Mucosa of descending colon (tissue), 3 donors: ENCODE data around the gene TMCO6. TPM values are rescaled to one million over a fixed set of nuclear protein-coding genes. Genes with fewer than 3 reads are reported as not detected.
"Not testable (repeated sequence)": the region's sequence is repeated elsewhere in the genome, so short reads cannot be mapped to it uniquely, and the experiment has no call there.

Source experiments
- ATAC-seq: fragments of 200-7000 bp; cut with Tn5 transposase; one replicate; pipeline ENCODE4 v1.9.1; 2020; ENCODE audit warnings: mild to moderate bottlenecking, moderate library complexity
- DNase-seq, 3 donors: peaks; one replicate each; pipeline ENCODE4 v3.0.0-alpha.2; 2020
- H3K36me3 ChIP-seq: fragments of 200-600 bp; one replicate; pipeline ENCODE4 v1.8.0; 2021; ENCODE audit warnings: low read depth, mild to moderate bottlenecking
- H3K4me1 ChIP-seq: fragments of 200-600 bp; one replicate; pipeline ENCODE4 v1.8.0; 2021; ENCODE audit warnings: low read depth, mild to moderate bottlenecking
- H3K4me3 ChIP-seq: fragments of 200-600 bp; one replicate; pipeline ENCODE4 v1.8.0; 2021; ENCODE audit warnings: mild to moderate bottlenecking
- H3K9me3 ChIP-seq: fragments of 200-600 bp; one replicate; pipeline ENCODE4 v1.8.0; 2021; ENCODE audit warnings: mild to moderate bottlenecking
- intact Hi-C, 2 donors: fragments of 100-400 bp; cut with DNase I in 1 of 2; cut with micrococcal nuclease in 1 of 2; formaldehyde crosslinking; loops; one replicate each; pipeline versions ENCODE4 v1.11.0 to v1.11.1; 2022; cut with DNase I, micrococcal nuclease
- total RNA-seq, 3 donors: library from RNA; stranded (reverse); fragmentation: NEBNext Ultra II Directional in 2 of 3; extraction: Animal tissue kit (Norgen Biotek cat#: 25700) in 2 of 3; gene quantifications; one replicate each; pipeline versions ENCODE4 v1.2.1 to v1.2.4, GENCODE V29; 2021 to 2023
- TF ChIP-seq, protein P1 (sequence below): fragments of 200-600 bp; IDR thresholded peaks from one replicate; pipeline ENCODE4 v1.8.0; 2022; ENCODE audit warnings: antibody characterized with exemption, mild to moderate bottlenecking
- donor health status: DM: no; HTN: no; CAD: no; lungs with moderate emphysema.
- donor health status: DM: no; HTN: no; CAD: no.
- donor health status: DM: no; HTN: yes; CAD: no.

The TMCO6 gene
- total RNA-seq, 3 donors from 2014 or later: 13.6 to 21.7 (median 16.8) TPM

DNA sequence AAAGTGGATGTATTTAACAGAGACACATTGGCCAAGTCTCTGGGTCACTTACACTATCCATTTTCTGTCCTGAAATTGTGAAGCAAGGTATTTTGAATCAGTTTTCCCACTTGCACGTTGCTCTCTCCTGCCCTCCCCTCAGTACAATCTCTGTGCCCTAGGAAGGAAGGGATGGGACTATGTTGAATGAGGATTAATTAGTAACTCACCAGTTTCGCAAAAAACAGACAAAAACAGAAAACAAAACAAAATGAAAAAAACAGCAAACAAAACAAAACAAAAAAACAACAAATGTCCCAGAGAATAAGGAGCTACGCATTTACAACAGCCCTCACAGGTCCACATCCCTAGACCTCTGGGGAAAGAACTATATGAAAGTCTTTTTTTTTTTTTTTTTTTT is 5.1 kb upstream of the TMCO6 start:
- ATAC-seq (no peak), DNase-seq (no peak)
- Histone ChIP-seq H3K9me3 (no peaks in the 10 kb centered on the region), H3K4me1 (peaks cover 17% of the 10 kb centered on the region), H3K36me3 (no peaks in the 10 kb centered on the region), H3K4me3 (no peak overlapping the region)
- TF ChIP-seq, protein P1, sequence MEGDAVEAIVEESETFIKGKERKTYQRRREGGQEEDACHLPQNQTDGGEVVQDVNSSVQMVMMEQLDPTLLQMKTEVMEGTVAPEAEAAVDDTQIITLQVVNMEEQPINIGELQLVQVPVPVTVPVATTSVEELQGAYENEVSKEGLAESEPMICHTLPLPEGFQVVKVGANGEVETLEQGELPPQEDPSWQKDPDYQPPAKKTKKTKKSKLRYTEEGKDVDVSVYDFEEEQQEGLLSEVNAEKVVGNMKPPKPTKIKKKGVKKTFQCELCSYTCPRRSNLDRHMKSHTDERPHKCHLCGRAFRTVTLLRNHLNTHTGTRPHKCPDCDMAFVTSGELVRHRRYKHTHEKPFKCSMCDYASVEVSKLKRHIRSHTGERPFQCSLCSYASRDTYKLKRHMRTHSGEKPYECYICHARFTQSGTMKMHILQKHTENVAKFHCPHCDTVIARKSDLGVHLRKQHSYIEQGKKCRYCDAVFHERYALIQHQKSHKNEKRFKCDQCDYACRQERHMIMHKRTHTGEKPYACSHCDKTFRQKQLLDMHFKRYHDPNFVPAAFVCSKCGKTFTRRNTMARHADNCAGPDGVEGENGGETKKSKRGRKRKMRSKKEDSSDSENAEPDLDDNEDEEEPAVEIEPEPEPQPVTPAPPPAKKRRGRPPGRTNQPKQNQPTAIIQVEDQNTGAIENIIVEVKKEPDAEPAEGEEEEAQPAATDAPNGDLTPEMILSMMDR: no peak
- intact Hi-C loops: loop anchor here (5.0 to 10.0 kb wide), 3 partner anchors 57 to 89 kb away; partner anchors contain the start of genes APBB3 (in 1 of the 2), EIF4EBP3 (in 1 of the 2) and SLC35A4 (in 1 of the 2)

DNA sequence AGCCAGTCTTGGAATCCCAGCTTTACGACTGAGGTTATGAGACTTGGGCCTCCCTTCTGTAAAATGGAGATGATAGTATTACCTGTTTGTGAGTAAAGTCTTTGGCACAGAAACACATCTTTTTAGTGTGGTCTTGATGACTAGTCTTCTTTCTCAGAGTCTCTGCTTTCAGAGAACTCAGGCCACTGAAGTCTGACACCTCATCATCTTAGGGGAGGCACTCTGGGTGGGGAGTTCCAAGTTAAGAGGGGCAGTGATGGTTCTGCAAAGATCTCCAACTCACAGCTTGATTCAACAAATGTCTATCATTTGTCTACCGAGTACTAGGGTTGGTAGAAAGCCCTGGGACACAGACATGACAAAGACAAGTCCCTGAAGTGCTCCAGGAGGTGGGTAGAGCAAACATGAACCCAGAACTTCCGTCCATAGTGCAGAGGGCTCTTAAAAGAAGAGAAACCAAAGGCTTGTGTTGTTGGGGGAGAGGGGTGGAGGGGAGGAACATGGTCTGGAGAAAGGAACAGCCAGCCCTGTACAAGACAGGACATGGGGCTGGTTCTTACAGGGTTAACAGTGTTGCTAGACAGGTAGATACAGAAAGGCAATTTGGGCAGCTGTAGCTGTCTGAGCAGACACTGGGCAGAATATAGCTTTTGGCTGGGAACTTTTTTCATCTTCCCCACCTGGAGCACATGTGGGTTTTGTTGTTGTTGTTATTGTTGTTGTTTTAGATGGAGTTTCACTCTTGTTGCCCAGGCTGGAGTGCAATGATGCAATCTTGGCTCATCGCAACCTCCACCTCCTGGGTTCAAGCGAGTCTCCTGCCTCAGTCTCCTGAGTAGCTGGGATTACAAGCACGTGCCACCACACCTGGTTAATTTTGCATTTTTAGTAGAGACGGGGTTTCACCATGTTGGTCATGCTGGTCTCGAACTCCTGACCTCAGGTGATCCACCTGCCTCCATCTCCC is 3.7 kb upstream of the TMCO6 start:
- DNase-seq (no peak), ATAC-seq (no peak)
- Histone ChIP-seq H3K4me1 (peaks cover 23% of the 10 kb centered on the region), H3K36me3 (no peaks in the 10 kb centered on the region), H3K4me3 (no peak overlapping the region), H3K9me3 (no peaks in the 10 kb centered on the region)
- TF ChIP-seq, protein P1: peak; percentile 2
- intact Hi-C loops: loop anchor here (10.0 kb wide), 2 partner anchors 71 to 91 kb away; partner anchors contain the start of genes APBB3 (in 1 of the 2), EIF4EBP3 (in 1 of the 2) and SLC35A4 (in 1 of the 2)

DNA sequence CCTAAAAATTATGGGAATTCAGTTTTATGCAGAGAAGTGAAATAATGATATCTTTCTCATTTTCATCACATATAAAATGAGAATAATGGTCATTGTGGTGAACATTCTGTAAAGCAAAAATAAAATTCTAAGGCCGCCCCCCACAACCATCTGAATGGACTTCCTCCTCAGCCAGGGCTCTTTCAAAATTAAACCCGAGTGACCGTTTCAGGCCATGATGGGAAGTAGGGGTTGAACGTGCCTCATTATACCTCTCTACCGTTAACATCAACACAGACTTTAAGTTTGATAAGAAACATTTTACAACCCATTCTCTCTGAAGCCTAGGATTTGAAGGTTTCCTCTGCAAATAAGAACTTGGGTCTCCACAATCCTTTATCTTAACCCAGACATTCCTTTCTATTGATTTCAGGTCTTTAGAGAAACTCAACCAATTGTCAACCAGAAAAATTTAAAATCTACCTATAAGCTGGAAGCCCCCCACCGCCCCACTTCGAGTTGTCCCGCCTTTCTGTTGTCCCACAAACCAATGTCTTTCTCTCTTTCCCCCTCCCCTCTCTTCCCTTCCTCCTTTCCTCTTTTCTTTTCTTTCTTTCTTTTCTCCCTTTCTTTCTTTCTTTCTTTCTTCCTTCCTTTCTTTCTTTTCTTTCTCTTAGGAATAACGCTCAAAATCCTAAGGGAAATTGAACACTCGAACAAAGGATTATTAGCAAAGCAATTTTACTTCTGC is 1.7 kb upstream of the TMCO6 start:
- DNase-seq: no peak
- no peak for ATAC-seq

DNA sequence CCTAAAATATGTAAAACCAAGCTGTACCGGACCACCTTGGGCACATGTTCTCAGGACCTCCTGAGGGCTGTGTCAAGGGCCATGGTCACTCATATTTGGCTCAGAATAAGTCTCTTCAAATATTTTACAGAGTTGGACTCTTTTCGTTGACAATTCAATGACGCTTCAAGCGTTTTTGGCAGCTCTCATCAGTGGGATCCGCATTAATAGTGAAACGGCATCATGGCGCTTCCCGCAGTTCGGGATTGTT is 428 bp upstream of the TMCO6 start:
- peak overlapping the region; percentile 59 for H3K4me3 ChIP-seq
- not testable (repeated sequence) for DNase-seq, ATAC-seq

More for the DNA sequence above, 1.7 kb upstream of the TMCO6 start:
- no peaks in the 10 kb centered on the region for H3K9me3 ChIP-seq
- peaks cover 16% of the 10 kb centered on the region for H3K4me1 ChIP-seq
- H3K36me3 ChIP-seq: no peaks in the 10 kb centered on the region
- intact Hi-C loops: loop anchor here (10.0 kb wide), 2 partner anchors 73 to 93 kb away; partner anchors contain the start of genes APBB3 (in 1 of the 2), EIF4EBP3 (in 1 of the 2) and SLC35A4 (in 1 of the 2)
- TF ChIP-seq, protein P1: no peak
- no peak overlapping the region for H3K4me3 ChIP-seq

DNA sequence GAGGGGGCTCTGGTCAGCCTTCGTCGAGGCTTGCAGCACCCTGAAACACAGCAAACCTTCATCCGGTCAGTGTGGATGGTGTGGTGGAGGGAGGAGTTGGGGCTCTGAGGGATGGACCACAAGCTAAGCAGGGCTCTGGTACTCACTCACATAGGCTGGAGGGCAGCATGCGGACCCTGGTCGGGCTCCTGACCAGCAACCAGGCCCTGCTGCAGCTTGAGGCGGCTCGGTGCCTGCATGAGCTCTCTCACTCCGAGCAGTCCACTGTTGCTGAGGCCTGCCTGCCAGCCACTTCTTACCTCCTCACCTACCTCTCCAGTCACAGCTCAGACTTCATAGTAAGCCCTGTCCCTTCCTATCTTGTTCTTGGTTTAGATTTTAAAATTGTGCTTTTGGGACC is 2.5 kb downstream of the TMCO6 start:
- H3K4me3 ChIP-seq: no peak overlapping the region
- no peaks in the 10 kb centered on the region for H3K9me3 ChIP-seq
- H3K36me3 ChIP-seq: no peaks in the 10 kb centered on the region
- peaks cover 19% of the 10 kb centered on the region for H3K4me1 ChIP-seq
- TF ChIP-seq, protein P1: no peak
- DNase-seq (no peak), ATAC-seq (no peak)
- intact Hi-C loops: no loop called here

More for the DNA sequence above, 428 bp upstream of the TMCO6 start:
- not testable (repeated sequence) for H3K36me3 ChIP-seq, H3K9me3 ChIP-seq
- H3K4me1 ChIP-seq: peaks cover 12% of the 10 kb centered on the region
- intact Hi-C loops: loop anchor here (10.0 kb wide), 2 partner anchors 74 to 94 kb away; partner anchors contain the start of genes APBB3 (in 1 of the 2), EIF4EBP3 (in 1 of the 2) and SLC35A4 (in 1 of the 2)
